NOMO-1 (cell line): ENCODE data around the gene POC1A.
"Not testable (repeated sequence)": the region's sequence is repeated elsewhere in the genome, so short reads cannot be mapped to it uniquely, and the experiment has no call there.

ENCODE experiments used
- DNase-seq, 2 experiments: peaks; one replicate each; lab custom pipeline; 2025; ENCODE audit not compliant: unreplicated experiment in 2 of 2; lab: John Stamatoyannopoulos, UW

Gene POC1A

DNA sequence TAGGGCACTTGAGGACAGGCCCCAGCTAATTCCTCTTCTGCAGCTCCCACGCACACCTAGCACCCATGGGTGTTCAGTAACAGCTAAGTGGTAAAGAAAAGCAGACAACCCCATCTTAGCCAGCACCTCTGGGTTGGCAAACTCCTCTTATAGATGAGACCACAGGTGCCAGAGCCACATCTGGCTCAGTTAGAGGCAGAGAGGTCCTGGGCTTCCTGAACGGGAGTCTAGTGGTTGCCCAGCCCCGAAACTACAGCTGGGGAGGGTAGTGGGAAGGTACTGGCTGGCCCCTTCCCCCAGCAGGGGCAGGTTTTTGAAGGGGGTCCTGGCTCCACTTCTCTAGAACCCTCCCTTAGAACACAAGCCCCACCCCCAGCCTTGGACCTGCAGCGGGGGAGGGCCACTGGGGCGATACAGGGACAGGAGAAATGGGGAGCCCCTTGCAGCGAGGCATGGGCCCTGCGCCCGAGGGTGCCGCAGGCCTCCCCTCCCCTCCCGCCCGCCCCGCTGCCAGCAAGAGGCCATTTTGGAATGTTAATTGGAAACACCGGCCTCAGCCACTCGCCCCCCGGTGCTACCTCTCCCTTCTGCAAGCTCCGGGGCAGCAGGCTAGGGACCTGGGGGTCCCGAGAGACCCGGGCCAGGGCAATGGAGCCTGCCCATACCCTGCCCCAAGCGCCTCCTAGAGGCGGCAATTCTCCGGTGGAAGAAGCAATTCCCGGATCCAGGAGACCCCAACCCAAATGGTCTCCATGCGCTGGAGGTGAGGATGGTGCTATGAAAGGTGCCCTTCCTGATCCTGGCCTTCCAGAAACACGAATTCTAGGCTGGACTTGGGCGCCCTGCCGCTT is 99.3 kb downstream of the POC1A start:
- DNase-seq = no peak

DNA sequence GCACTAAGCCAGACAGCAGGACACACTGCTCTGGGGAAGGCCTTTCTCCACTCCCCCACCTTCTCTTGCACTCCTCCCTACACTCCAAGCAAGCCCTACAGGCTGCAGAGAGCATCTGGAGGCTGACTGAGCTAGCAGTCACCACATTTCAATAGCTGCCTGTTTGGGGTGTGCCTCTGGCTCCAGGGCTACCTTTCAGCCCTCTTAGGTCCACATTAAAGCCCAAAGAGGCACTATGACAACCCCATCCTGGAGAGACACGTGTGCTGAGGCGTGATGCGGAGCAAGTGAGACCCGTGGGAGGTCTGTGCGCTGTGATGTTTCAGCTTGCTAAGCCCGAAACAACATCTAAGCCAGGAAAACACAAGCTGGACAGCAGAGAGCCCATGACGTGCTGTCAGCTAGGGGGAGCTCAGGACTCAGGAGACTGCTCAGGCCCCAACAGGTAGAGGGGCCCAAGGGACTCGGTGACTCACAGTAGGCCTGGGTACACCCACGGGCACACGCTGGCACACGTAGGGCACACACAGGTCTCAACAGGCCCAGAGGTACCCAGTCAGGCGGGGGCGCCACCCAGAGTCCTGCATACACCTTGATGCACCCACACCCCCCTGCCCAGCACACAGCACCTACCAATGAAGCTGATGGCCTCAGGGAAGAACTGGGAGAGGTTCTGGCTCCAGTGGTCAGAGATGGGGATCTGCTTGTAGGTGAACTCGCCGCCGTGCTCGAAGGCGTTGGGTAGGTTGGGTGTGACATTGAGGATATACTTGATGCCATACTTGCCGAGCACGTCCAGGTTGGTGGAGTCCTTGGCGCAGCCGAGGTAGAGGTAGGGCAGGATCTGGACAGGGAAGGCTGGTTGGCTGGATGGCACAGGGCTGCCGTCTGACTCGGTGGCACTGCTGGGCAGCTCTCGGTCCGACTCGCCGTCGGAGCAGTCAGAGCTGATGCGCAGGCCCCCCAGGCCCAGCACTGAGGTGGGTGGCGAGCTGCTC is 100.6 kb downstream of the POC1A start:
- peak in 1 of 2 experiments; percentile 36 for DNase-seq

DNA sequence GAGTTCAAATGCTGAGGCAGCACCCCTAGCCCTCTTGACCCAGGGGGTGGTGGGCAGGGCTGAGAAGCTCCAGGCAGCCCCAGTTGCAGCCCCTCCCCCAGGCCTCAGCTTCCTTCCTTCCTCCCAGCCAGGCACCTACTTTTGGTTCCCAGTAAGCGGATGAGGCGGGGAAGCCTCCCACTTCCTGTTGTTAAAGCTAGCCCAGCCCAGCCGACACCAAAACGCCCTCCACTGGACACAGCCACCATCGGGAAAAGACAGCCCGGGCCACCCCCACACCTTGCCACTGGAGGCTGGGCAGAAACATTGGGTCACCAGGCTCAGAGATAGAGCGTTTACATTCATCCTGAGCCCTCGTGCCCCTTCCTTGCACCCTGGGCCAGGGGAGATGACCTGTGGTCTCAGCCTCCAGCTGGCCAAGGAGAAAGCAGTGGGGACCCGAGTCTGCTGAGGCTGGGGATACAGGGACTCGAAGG is 101.4 kb downstream of the POC1A start:
- peak; percentile 36 to 59 for DNase-seq

DNA sequence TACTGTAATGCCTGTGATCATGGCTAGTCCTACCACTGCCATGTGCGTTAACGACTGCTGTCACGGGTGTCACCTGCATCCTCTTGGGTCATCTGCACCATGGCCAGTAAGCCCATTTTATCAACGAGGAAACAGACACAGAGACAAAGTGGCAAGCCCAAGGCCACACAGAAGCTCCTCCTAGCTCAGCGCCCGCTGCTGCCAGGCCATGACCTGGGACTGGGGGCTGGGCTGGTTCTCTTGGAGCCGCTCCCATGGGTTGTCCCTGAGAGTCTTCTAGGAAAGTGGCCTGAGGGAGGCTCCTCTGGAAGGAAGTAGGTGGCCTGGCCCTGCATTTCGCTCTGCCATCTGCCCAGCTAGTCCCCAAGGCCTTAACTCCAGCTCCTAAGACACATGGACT is 102.8 kb downstream of the POC1A start:
- DNase-seq = no peak

DNA sequence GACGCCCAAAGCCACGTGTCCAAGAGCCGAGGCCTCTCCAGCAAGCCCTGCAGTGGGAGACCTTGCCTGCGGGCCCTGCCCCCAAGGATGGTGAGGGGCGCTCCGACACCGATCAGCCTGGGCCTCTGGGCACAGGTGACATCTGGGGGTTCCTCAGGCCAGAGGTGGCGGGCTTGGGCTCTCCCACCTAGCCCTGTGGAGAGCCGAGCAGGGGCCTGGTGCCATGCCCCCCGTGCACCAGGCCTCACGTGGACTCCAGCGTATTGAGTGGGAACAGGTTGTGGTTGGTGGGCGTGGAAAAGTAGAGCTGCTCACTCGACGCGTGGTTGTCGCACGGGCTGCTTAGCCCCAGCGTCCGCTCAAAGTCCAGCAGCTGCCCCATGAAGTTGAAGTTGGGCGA is 103.7 kb downstream of the POC1A start:
- DNase-seq = no peak

DNA sequence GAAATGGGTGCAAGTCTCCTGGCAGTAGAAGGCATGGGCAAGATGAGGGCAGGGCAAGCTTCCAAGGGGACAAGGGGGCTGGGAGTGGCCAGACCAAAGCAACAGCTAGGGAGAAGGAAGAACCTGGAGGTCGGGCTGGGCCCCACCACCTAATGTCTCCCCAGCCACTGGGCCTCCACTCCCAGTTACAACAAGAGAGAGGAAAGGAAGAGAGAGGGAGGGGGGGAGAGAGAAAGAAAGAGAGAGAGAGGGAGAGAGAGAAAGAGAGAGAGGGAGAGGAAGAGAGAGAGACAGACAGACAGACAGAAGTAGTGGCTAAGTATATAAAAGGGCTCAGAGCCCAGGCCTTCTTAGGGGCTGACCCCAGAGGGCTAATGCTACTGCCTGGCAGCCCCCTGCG is 104.7 kb downstream of the POC1A start:
- DNase-seq = no peak

DNA sequence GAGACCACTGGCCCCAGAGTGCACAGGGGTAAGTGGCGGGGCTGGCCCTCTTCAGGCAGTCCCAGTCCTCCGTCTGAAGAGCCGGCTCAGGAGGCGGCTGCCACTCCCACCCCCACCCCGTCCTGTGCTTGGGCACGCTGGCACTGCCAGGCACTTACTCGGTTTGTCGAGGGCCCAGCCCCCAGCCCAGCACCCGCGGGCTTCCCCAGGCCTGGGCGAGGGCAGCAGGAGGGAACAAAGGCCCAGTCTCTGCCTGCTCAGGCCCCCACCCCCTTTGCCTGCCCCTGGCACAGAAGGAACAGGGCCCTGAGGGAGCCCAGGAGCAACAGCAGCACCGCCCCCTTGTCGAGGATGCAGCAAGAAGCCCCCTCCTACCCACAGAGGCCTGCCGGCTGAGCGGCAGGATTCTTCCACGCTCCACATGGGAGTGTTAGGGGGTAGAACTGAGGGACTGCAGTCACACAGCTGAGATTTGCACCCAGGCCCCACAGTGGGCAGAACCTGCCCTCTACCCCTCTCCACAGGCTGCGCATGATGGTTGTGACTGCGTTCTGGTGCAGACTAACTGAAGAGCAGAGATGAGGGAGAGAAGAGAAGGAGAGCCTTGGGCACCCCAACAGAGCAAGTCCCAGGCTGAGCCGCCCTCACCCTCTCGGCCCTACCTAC is 106.8 kb downstream of the POC1A start:
- no peak for DNase-seq

DNA sequence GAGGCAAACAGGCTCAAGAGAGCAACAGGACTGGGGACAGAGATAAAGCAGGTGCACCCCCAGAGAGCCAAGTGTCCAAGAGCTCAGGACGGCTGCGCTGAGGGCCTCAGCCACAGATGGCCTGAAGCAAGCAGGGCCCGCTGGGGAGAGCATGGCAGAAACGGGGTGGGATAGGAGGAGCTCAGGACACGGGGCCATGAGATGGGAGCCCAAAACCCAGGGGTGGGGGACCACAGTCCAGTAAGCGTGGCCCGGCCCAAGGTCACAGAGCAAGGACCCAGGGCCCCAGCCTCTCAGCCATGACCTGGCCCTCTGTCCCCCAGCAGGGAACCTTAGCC is 107.4 kb downstream of the POC1A start:
- DNase-seq = no peak

DNA sequence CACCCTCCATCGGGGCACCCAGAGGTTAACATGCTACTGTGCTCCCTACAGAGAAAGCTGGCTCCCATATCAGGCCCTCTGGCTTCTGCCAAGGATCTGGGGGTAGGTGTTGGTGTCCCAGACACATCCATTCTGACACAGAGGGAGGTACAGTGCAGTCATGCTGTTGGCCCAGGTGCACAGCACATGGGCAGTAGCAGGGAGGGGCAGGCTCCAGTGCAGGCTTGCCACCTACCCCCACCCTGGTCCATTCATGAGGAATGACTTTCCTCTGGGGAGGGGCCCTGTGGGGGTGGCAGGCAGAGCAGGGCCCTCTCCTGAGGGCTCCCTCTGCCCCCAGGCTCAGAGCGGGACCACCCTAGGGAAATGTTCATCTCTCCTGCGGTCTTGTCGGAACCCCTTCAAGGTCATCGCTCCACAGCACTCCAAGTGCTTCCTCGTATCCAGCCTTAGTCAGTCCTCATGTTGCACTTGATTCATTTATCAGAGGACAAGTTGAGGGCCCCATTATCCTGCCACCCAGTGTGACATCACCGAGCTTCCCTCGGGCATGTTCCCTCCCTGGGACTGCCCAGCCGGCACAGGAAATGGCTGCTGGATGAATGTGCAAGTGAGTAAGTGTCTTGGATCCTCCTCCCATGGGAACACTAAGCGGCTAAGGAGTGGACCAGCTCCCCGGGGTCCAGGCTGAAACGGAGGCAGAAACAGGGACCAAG is 107.9 kb downstream of the POC1A start:
- no peak for DNase-seq

DNA sequence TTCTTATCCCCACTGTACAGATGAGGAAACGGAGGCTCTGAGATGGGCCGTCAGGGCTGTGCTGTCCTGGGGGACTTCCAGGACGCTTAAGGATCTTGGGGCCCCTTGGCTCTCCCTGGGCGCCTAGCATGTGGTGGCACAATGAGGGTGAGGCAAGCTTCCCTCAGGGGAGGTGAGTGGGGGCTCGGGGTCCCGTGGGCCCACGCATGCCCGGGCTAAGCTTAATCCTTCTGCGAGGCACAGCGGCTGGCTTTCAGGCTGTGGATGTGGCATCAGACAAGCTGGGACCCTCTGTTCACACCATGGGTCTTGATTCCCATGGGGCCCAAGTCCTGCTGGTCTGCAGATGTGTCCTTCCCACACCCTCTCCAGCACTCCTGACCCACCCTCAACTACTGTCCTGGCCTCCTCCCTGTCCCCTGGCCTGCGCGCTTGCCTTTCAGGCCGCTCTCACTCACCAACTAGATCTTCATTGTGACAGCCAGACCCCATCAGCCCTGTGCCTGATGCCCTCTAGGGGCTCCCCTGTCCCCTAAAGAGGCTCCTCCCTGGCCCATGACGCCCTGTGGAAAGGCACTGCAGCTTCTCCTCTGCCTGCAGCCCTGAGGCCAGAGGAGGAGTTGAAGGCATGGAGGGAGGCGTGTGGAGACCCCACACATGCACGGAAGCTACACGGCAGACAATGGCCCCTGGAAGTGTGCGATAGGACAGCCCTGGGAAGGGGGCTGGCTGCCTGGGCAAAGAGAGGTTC is 109.2 kb downstream of the POC1A start:
- no peak for DNase-seq

DNA sequence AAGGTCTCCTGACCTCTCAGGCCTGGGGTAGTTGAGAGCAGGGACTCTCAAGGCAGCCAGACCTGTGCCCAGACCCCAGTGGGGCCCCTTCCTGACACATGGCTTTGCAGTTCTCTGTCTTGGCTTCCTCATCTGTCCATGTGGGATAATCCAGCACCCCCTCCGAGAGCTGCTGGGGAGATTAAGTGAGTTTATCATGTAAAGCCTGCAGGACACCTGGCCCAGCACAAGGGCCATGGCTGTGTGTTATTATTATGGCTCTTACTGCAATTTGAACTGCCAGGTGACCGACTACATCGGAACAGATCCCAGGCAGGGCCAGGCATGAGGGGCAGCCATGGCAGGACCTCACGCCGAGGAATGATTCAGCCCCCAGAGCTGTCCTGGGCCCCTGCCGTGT is 110.5 kb downstream of the POC1A start:
- no peak for DNase-seq

DNA sequence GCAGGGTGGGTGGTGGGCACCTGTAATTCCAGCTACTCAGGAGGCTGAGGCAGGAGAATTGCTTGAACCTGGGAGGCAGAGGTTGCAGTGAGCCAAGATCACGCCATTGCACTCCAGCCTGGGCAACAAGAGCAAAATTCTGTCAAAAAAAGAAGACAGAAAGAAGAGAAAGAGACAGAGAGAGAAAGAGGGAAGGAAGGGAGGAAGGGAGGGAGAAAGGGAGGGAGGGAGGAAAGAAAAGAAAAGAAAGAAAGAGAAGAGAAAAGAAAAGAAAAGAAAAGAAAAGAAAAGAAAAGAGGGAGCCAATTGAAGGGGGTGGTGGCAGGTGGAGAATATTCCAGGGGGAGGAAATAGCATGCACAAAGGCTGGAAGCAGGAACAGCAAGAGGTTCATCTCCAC is 111.2 kb downstream of the POC1A start:
- not testable (repeated sequence) for DNase-seq

DNA sequence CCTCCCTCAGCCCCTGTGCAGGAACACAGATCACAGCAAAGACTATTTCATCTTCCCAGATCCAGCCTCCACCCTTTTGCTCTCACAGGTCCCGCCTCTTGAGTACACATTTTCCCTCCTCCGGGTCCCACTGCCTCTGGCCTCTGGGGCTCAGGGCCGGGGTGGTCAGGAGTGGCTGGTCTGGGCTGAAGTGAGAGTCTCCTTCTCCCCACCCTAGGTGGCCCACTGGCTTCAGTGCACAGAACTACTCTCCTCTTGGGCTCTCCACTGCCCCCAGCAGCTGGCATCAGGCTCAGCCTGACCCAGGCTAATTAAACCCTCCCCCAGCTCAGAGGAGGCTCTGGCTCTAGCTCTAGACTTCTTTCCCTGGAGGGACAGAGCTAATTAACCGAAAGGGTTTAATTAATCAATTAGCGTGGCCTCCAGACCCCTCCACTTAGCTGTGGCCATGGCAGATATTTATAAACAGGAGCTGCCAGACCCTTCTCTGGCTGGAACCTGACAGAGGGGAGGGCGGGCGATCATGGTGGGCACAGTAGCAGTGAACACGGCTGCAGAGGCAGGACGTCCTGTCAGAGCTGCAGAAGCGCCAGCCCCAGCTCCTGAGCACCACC is 113.0 kb downstream of the POC1A start:
- no peak for DNase-seq

DNA sequence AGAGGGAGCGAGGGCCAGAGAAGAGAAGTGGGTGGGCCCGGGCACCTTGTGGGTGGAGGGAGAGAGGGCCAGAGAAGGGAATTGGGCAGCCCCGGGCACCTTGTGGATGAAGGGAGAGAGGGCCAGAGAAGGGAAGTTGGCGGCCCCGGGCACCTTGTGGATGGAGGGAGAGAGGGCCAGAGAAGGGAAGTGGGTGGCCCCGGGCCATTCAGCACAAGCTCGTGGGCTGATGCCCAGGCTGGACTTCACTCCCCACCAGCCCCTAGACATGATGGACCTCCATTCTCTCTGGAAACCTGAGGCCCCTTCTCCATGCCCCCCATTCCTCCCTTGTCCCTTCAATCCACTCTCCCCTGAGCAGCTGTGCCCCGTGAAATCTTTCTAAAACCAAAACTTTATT is 113.6 kb downstream of the POC1A start:
- DNase-seq = no peak

DNA sequence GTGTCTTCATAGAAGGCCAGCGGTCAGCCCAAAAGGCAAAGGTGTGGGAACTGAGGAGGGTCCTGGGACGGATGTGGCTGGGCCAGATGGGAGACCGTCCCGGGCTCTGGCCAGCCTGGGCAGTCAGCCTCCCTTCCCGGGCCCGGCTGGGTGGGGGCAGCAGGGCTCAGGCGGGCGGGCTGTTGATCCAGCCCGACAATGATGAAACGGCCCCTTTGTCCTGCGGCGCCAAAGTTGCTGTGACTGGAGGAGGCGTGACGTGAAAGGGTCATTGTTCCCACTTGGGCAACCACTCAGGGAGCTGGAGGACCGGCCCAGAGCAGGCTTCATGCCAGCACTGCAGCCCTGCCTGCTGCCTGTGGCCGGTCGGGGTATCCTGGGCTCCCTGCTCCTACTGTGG is 114.4 kb downstream of the POC1A start:
- no peak for DNase-seq

DNA sequence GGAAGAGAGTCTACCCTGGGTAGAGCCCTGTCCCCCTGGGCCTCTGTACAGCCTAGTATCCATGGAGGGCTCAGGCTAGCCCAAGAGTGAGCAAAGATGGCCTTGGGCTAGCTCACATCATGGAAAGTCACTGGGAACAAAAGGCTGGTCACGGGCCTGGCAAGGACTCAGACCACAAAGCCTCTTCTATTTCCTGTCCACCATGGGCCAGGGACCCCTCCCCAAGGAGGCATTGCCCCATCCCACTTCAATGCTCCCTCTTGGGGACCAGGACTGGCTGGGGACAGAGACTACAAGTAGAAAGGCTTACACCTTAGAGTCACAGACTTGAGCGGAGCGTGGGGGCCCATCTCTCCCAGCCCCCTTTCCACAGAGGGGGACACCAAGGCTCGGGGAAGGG is 114.8 kb downstream of the POC1A start:
- DNase-seq = no peak

DNA sequence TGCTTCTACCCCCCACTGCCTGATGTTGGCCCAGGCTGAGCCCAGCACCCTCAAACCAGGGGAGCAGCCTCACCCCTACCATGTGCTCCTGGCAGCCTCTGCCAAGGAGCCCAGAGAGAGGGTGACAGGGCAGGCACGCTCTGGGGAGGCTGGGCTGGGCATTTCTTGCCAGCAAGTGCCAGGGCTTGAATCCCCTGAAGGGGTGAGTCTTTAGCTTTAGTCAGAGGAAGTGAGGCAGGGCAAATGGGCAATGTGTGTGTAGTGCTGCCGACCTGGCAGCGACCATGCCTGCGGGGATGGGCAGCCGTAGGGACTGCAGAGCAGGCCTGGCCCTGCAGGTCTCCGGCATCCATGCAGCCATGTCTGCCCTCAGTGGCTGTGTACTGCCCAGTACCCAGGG is 116.0 kb downstream of the POC1A start:
- no peak for DNase-seq

DNA sequence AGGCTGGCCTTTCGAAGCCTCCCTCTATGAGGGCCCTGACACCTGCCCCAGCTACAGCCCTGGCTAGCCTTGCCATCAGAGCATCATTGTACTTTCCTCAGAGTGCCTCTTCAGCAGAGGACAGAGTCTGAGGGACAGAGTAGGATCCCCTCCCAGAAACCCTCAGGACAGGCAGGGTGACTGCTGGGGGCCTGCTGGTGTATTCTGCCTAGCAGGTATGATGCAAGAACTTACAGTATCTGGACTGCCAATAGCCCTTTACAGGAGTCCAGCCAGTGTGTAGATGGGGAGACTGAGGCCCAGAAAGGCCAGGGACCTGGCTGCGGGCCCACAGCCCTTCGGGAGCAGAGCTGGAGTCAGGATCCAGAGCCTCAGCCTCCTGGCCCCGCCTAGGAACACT is 116.9 kb downstream of the POC1A start:
- no peak for DNase-seq

DNA sequence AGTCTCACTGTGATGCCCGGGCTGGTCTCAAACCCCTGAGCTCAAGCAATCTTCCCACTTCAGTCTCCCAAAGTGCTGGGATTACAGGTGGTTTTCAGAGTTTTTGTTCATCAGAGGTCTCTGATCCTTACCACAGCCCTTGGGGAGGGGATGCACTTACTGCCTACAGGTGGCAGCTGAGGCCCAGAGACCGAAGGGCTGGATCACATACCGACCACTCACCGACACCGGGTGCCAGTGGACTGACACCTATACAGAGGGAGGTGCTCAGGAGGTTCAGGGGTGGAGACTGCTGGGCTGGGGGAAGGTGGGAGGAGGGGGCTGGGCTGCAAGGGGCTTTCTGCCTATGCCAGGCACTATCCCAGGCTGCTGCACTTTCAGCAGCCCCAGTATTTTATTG is 117.4 kb downstream of the POC1A start:
- no peak for DNase-seq
